HEK293 (cell line): Measurements from ENCODE around the gene POLR1E.

Experiments
- AEBP2 ChIP-seq: fragments of 450-650 bp; formaldehyde crosslinking; IDR thresholded peaks from 2 replicates; pipeline ENCODE4 v1.5.1; 2016; ENCODE audit warnings: missing biosample characterization, missing genetic modification characterization, borderline replicate concordance
- HOXA7 ChIP-seq: sonication (generic); formaldehyde crosslinking; IDR thresholded peaks from 2 replicates; pipeline ENCODE4 v1.8.1; 2022; ENCODE audit warnings: missing genetic modification reagents, borderline replicate concordance
- INSM2 ChIP-seq: fragments of 450-650 bp; formaldehyde crosslinking; IDR thresholded peaks from 2 replicates; pipeline ENCODE4 v1.5.1; 2016; ENCODE audit warnings: missing biosample characterization, missing genetic modification characterization
- PRDM10 ChIP-seq: fragments of 450-650 bp; formaldehyde crosslinking; IDR thresholded peaks from 2 replicates; pipeline ENCODE4 v1.5.1; 2016; ENCODE audit warnings: missing biosample characterization, missing genetic modification characterization
- WT1 ChIP-seq: fragments of 450-650 bp; formaldehyde crosslinking; IDR thresholded peaks from 2 replicates; pipeline ENCODE4 v1.5.1; 2016; ENCODE audit warnings: missing biosample characterization, missing genetic modification characterization
- ZBTB1 ChIP-seq: fragments of 450-650 bp; formaldehyde crosslinking; IDR thresholded peaks from 2 replicates; pipeline ENCODE4 v1.5.1; 2016; ENCODE audit warnings: missing biosample characterization, missing genetic modification characterization
- ZBTB17 ChIP-seq: fragments of 450-650 bp; formaldehyde crosslinking; IDR thresholded peaks from 2 replicates; pipeline ENCODE4 v1.5.1; 2016; ENCODE audit warnings: missing biosample characterization, missing genetic modification characterization
- ZFHX2 ChIP-seq: fragments of 450-650 bp; formaldehyde crosslinking; conservative IDR thresholded peaks from 2 replicates; pipeline ENCODE4 v1.5.1; 2016; ENCODE audit warnings: missing biosample characterization, missing genetic modification characterization
- ZFP37 ChIP-seq: fragments of 450-650 bp; formaldehyde crosslinking; IDR thresholded peaks from 2 replicates; pipeline ENCODE4 v1.5.1; 2016; ENCODE audit warnings: missing biosample characterization, missing genetic modification characterization
- ZFP41 ChIP-seq: fragments of 450-650 bp; formaldehyde crosslinking; IDR thresholded peaks from 2 replicates; pipeline ENCODE4 v1.5.1; 2016; ENCODE audit warnings: missing biosample characterization, missing genetic modification characterization, borderline replicate concordance
- ZNF146 ChIP-seq: fragments of 450-650 bp; formaldehyde crosslinking; IDR thresholded peaks from 2 replicates; pipeline ENCODE4 v1.5.1; 2016; ENCODE audit warnings: missing biosample characterization, missing genetic modification characterization
- ZNF155 ChIP-seq: fragments of 450-650 bp; formaldehyde crosslinking; IDR thresholded peaks from 2 replicates; pipeline ENCODE4 v1.5.1; 2016; ENCODE audit warnings: missing biosample characterization, missing genetic modification characterization
- ZNF157 ChIP-seq: fragments of 450-650 bp; formaldehyde crosslinking; IDR thresholded peaks from 2 replicates; pipeline ENCODE4 v1.5.1; 2016; ENCODE audit warnings: missing biosample characterization, missing genetic modification characterization
- ZNF174 ChIP-seq: fragments of 450-650 bp; formaldehyde crosslinking; IDR thresholded peaks from 2 replicates; pipeline ENCODE4 v1.5.0; 2017; ENCODE audit warnings: missing biosample characterization, mild to moderate bottlenecking, missing genetic modification characterization
- ZNF19 ChIP-seq: fragments of 450-650 bp; formaldehyde crosslinking; IDR thresholded peaks from 2 replicates; pipeline ENCODE4; 2016; ENCODE audit warnings: missing biosample characterization, missing genetic modification characterization, low read depth
- ZNF280C ChIP-seq: fragments of 450-650 bp; formaldehyde crosslinking; IDR thresholded peaks from 2 replicates; pipeline ENCODE4 v1.5.1; 2016; ENCODE audit warnings: missing biosample characterization, missing genetic modification characterization
- ZNF324 ChIP-seq: fragments of 450-650 bp; formaldehyde crosslinking; IDR thresholded peaks from 2 replicates; pipeline ENCODE4 v1.5.1; 2016; ENCODE audit warnings: missing biosample characterization, missing genetic modification characterization
- ZNF341 ChIP-seq: fragments of 450-650 bp; formaldehyde crosslinking; IDR thresholded peaks from 2 replicates; pipeline ENCODE4; 2016; ENCODE audit warnings: low read depth, missing biosample characterization, missing genetic modification characterization
- ZNF391 ChIP-seq: fragments of 450-650 bp; formaldehyde crosslinking; IDR thresholded peaks from 2 replicates; pipeline ENCODE4 v1.5.1; 2016; ENCODE audit warnings: low read depth, missing biosample characterization, missing genetic modification characterization, borderline replicate concordance
- ZNF433 ChIP-seq: fragments of 450-650 bp; formaldehyde crosslinking; IDR thresholded peaks from 2 replicates; pipeline ENCODE4 v1.5.1; 2016; ENCODE audit warnings: missing biosample characterization, missing genetic modification characterization, low read depth
- ZNF449 ChIP-seq: fragments of 450-650 bp; formaldehyde crosslinking; IDR thresholded peaks from 2 replicates; pipeline ENCODE4 v1.5.1; 2017; ENCODE audit warnings: missing biosample characterization, mild to moderate bottlenecking, missing genetic modification characterization, moderate library complexity
- ZNF501 ChIP-seq: fragments of 450-650 bp; formaldehyde crosslinking; IDR thresholded peaks from 2 replicates; pipeline ENCODE4 v1.5.1; 2016; ENCODE audit warnings: missing biosample characterization, missing genetic modification characterization
- ZNF510 ChIP-seq: fragments of 450-650 bp; formaldehyde crosslinking; IDR thresholded peaks from 2 replicates; pipeline ENCODE4 v1.5.1; 2018; ENCODE audit warnings: mild to moderate bottlenecking, missing genetic modification characterization, missing biosample characterization; ENCODE audit not compliant: insufficient replicate concordance
- ZNF560 ChIP-seq: fragments of 450-650 bp; formaldehyde crosslinking; IDR thresholded peaks from 2 replicates; pipeline ENCODE4 v1.5.1; 2017; ENCODE audit warnings: missing biosample characterization, missing genetic modification characterization, borderline replicate concordance
- ZNF561 ChIP-seq: fragments of 450-650 bp; IDR thresholded peaks from 2 replicates; pipeline ENCODE4 v1.5.1; 2018; ENCODE audit warnings: missing biosample characterization, missing genetic modification characterization, borderline replicate concordance
- ZNF654 ChIP-seq: fragments of 450-650 bp; formaldehyde crosslinking; IDR thresholded peaks from 2 replicates; pipeline ENCODE4 v1.5.1; 2016; ENCODE audit warnings: low read depth, missing biosample characterization, missing genetic modification characterization
- ZNF785 ChIP-seq: fragments of 450-650 bp; formaldehyde crosslinking; IDR thresholded peaks from 2 replicates; pipeline ENCODE4 v1.5.1; 2016; ENCODE audit warnings: missing biosample characterization, missing genetic modification characterization
- ZSCAN18 ChIP-seq: fragments of 450-650 bp; formaldehyde crosslinking; IDR thresholded peaks from 2 replicates; pipeline ENCODE4 v1.5.1; 2016; ENCODE audit warnings: missing biosample characterization, missing genetic modification characterization

The POLR1E gene

GRCh38 chr9:37464426-37465248 is 21.1 kb upstream of the POLR1E start (continued):
- TF ChIP-seq ZBTB17 (tag by site-specific recombination) (peak; percentile 53), ZNF561 (tag by site-specific recombination) (peak; percentile 18; the same call in 1 of the 2 replicates), ZNF174 (tag by site-specific recombination) (no peak), ZNF449 (tag by site-specific recombination) (no peak), ZFHX2 (no peak), ZNF155 (tag by site-specific recombination) (no peak), ZNF324 (tag by site-specific recombination) (no peak), ZNF280C (tag by site-specific recombination) (no peak), ZSCAN18 (tag by site-specific recombination) (no peak), ZNF433 (tag by site-specific recombination) (no peak), AEBP2 (tag by site-specific recombination) (no peak), ZNF560 (tag by site-specific recombination) (no peak), WT1 (tag by site-specific recombination) (no peak), ZNF785 (tag by site-specific recombination) (no peak), HOXA7 (CRISPR knock-in tag) (no peak), ZBTB1 (no peak), ZFP41 (tag by site-specific recombination) (no peak), INSM2 (tag by site-specific recombination) (0 out of 2 replicates have a peak, but pooled peaks have one; percentile 52), ZNF146 (tag by site-specific recombination) (no peak), ZNF654 (no peak), ZNF391 (no peak), ZNF341 (tag by site-specific recombination) (peak; percentile 62), ZNF157 (tag by site-specific recombination) (no peak), ZFP37 (tag by site-specific recombination) (no peak), ZNF501 (no peak; the same call in 1 of the 2 replicates), ZNF19 (tag by site-specific recombination) (no peak), PRDM10 (peak; percentile 67), ZNF510 (tag by site-specific recombination) (no peak)
